CD4-positive, alpha-beta T cell treated with Interleukin-15 for 1 hour (primary cell): ENCODE measurements around the gene ADAMTS17.
"Not testable (repeated sequence)": the region's sequence is repeated elsewhere in the genome, so short reads cannot be mapped to it uniquely, and the experiment has no call there.

Source experiments
- DNase-seq: peaks from one replicate; pipeline ENCODE4 v3.0.0-alpha.2; 2020

ADAMTS17 gene

GRCh38 chr15:100341750-100342560 lies at the start of gene ADAMTS17:
TSS of gene ADAMTS17 (minus strand) at chr15:100341975. CDS start at chr15:100341899, 76 bp downstream.
- peak; percentile 95 for DNase-seq

- no peak for DNase-seq
Measured at GRCh38 chr15:100385300-100386050, 43.7 kb upstream of the ADAMTS17 start.

- DNase-seq, result no peak
Measured at GRCh38 chr15:100384108-100384410, 42.3 kb upstream of the ADAMTS17 start.

- DNase-seq, result no peak
Measured at GRCh38 chr15:100383302-100384107, 41.7 kb upstream of the ADAMTS17 start.

GRCh38 chr15:100373942-100374341 lies 32.2 kb upstream of the ADAMTS17 start:
- DNase-seq, result no peak

- DNase-seq, result no peak
Measured at GRCh38 chr15:100373120-100373896, 31.5 kb upstream of the ADAMTS17 start.

GRCh38 chr15:100372739-100373119 lies 31.0 kb upstream of the ADAMTS17 start:
- DNase-seq, result no peak

- DNase-seq, result no peak
Measured at GRCh38 chr15:100355342-100355741, 13.6 kb upstream of the ADAMTS17 start.

GRCh38 chr15:100353449-100353848 lies 11.7 kb upstream of the ADAMTS17 start:
- no peak for DNase-seq

GRCh38 chr15:100350434-100351226 lies 8.9 kb upstream of the ADAMTS17 start:
- DNase-seq, result peak; percentile 48

GRCh38 chr15:100349696-100350433 lies 8.1 kb upstream of the ADAMTS17 start:
- peak; percentile 85 for DNase-seq

- no peak for DNase-seq
Measured at GRCh38 chr15:100349321-100349695, 7.5 kb upstream of the ADAMTS17 start.

GRCh38 chr15:100348578-100348977 lies 6.8 kb upstream of the ADAMTS17 start:
- no peak for DNase-seq

- no peak for DNase-seq
Measured at GRCh38 chr15:100346866-100347512, 5.2 kb upstream of the ADAMTS17 start.

- no peak for DNase-seq
Measured at GRCh38 chr15:100345438-100345837, 3.7 kb upstream of the ADAMTS17 start.

- DNase-seq, result no peak
Measured at GRCh38 chr15:100343251-100343650, 1.5 kb upstream of the ADAMTS17 start.

GRCh38 chr15:100341239-100341749 lies 481 bp downstream of the ADAMTS17 start:
- DNase-seq, result no peak

- no peak for DNase-seq
Measured at GRCh38 chr15:100340721-100341238, 995 bp downstream of the ADAMTS17 start.

- no peak for DNase-seq
Measured at GRCh38 chr15:100339999-100340398, 1.8 kb downstream of the ADAMTS17 start.

GRCh38 chr15:100339451-100339850 lies 2.3 kb downstream of the ADAMTS17 start:
- DNase-seq, result not testable (repeated sequence)
